HepG2 (cell line): ENCODE measurements around the gene TAF12. TPM values are rescaled to one million over a fixed set of nuclear protein-coding genes. Genes with fewer than 3 reads are reported as not detected.

Experiments used
- GATAD2A ChIP-seq: IDR thresholded peaks from 2 replicates; pipeline ENCODE4 v1.6.1; 2016
- HMGXB4 ChIP-seq, 2 experiments: sonication (generic) in 1 of 2; formaldehyde crosslinking in 1 of 2; IDR thresholded peaks; 2 replicates each; pipeline versions ENCODE4 v1.4.0 to v1.6.1; 2018 to 2020; ENCODE audit warnings: missing genetic modification reagents in 2 of 2, borderline replicate concordance in 1 of 2, low read depth in 1 of 2, mild to moderate bottlenecking in 1 of 2, missing biosample characterization in 1 of 2
- KAT2B ChIP-seq: fragments of 150-350 bp; IDR thresholded peaks from 2 replicates; pipeline ENCODE4 v1.6.1; 2014; ENCODE audit warnings: low read depth, low read length, borderline replicate concordance
- SOX6 ChIP-seq, 2 experiments: fragments of 450-650 bp in 1 of 2; sonication (generic) in 1 of 2; formaldehyde crosslinking in 1 of 2; IDR thresholded peaks; 2 replicates each; pipeline versions ENCODE4 v1.4.0 to v1.6.1; 2017 to 2020; ENCODE audit warnings: antibody characterized with exemption in 1 of 2, mild to moderate bottlenecking in 1 of 2, missing genetic modification reagents in 1 of 2
- ZNF329 ChIP-seq: sonication (generic); formaldehyde crosslinking; IDR thresholded peaks from 2 replicates; pipeline ENCODE4 v1.9.0; 2021; ENCODE audit warnings: low read depth, mild to moderate bottlenecking, missing genetic modification reagents
- ZNF629 ChIP-seq: sonication (generic); formaldehyde crosslinking; conservative IDR thresholded peaks from 2 replicates; pipeline ENCODE4 v1.5.0; 2020; ENCODE audit warnings: missing genetic modification reagents
- ZNF75D ChIP-seq: sonication (generic); formaldehyde crosslinking; IDR thresholded peaks from 2 replicates; pipeline ENCODE4 v1.8.1; 2023; ENCODE audit warnings: missing genetic modification reagents, mild to moderate bottlenecking, borderline replicate concordance
- ZNF766 ChIP-seq: sonication (generic); formaldehyde crosslinking; IDR thresholded peaks from 2 replicates; pipeline ENCODE4 v1.5.0; 2020; ENCODE audit warnings: missing genetic modification reagents, borderline replicate concordance
- ZNF773 ChIP-seq: sonication (generic); formaldehyde crosslinking; IDR thresholded peaks from 2 replicates; pipeline ENCODE4 v1.4.0; 2020; ENCODE audit warnings: missing genetic modification reagents, borderline replicate concordance
- ZSCAN21 ChIP-seq: sonication (generic); formaldehyde crosslinking; IDR thresholded peaks from 2 replicates; pipeline ENCODE4 v1.8.0; 2022; ENCODE audit warnings: mild to moderate bottlenecking, missing genetic modification reagents, moderate library complexity, borderline replicate concordance
- polyA plus RNA-seq, 8 experiments: library from polyadenylated mRNA; depleted of rRNA in 3 of 8; stranded (reverse) in 7 of 8; unstranded in 1 of 8; fragments of >200 nt; fragmentation: Illumina TruSeq in 4 of 8; extraction: Trizol in 4 of 8; gene quantifications; 2 replicates each; pipeline versions ENCODE4 v1.2.1 to v1.2.3, GENCODE V29; 2011 to 2016; ENCODE audit warnings: low read depth in 4 of 8, missing spikeins in 1 of 8, mixed read lengths in 1 of 8; ENCODE audit not compliant: insufficient read depth in 1 of 8
- total RNA-seq, 5 experiments: library from RNA; depleted of rRNA; stranded (reverse); fragments of >200 nt; fragmentation: Illumina TruSeq; extraction: Trizol; gene quantifications; 2 replicates each; pipeline ENCODE4 v1.2.3, GENCODE V29; 2016; ENCODE audit warnings: low read depth in 1 of 5
- TF ChIP-seq, protein P1 (sequence below), 2 experiments: fragments of 450-650 bp in 1 of 2; sonication (generic) in 1 of 2; formaldehyde crosslinking in 1 of 2; IDR thresholded peaks; 2 replicates each; pipeline versions ENCODE4 v1.6.1 to v1.8.0; 2016 to 2022; ENCODE audit warnings: antibody characterized with exemption in 1 of 2, mild to moderate bottlenecking in 1 of 2, missing genetic modification reagents in 1 of 2

Gene TAF12
- total and polyA plus RNA-seq, 2 of the 13 experiments (the other 11 are each of a cell fraction or from before 2014, with no cell fraction given) = 16.3 to 17.1 TPM

GRCh38 chr1:28648474-28649198 is 5.8 kb upstream of the TAF12 start, which contains the start of gene RNU11 (continued):
- TF ChIP-seq, protein P1, sequence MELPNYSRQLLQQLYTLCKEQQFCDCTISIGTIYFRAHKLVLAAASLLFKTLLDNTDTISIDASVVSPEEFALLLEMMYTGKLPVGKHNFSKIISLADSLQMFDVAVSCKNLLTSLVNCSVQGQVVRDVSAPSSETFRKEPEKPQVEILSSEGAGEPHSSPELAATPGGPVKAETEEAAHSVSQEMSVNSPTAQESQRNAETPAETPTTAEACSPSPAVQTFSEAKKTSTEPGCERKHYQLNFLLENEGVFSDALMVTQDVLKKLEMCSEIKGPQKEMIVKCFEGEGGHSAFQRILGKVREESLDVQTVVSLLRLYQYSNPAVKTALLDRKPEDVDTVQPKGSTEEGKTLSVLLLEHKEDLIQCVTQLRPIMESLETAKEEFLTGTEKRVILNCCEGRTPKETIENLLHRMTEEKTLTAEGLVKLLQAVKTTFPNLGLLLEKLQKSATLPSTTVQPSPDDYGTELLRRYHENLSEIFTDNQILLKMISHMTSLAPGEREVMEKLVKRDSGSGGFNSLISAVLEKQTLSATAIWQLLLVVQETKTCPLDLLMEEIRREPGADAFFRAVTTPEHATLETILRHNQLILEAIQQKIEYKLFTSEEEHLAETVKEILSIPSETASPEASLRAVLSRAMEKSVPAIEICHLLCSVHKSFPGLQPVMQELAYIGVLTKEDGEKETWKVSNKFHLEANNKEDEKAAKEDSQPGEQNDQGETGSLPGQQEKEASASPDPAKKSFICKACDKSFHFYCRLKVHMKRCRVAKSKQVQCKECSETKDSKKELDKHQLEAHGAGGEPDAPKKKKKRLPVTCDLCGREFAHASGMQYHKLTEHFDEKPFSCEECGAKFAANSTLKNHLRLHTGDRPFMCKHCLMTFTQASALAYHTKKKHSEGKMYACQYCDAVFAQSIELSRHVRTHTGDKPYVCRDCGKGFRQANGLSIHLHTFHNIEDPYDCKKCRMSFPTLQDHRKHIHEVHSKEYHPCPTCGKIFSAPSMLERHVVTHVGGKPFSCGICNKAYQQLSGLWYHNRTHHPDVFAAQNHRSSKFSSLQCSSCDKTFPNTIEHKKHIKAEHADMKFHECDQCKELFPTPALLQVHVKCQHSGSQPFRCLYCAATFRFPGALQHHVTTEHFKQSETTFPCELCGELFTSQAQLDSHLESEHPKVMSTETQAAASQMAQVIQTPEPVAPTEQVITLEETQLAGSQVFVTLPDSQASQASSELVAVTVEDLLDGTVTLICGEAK (IDR thresholded peaks at IDR 0.05) = 0 out of 2 replicates have a peak, but pooled peaks have one; percentile 6
- TF ChIP-seq, protein P1 (CRISPR knock-in tag; IDR thresholded peaks at IDR 0.05) = peak; percentile 78; the same call in 1 of the 2 replicates
- TF ChIP-seq SOX6 (IDR thresholded peaks at IDR 0.05) (no peak), SOX6 (CRISPR knock-in tag; IDR thresholded peaks at IDR 0.05) (peak; percentile 84), HMGXB4 (CRISPR knock-in tag; IDR thresholded peaks at IDR 0.05; ENCODE audit: borderline replicate concordance in 1 of 2, low read depth in 1 of 2) (peak; percentile 72 to 76), ZNF329 (CRISPR knock-in tag) (peak; percentile 73; the same call in 1 of the 2 replicates), ZSCAN21 (CRISPR knock-in tag) (peak; percentile 74; the same call in 1 of the 2 replicates), ZNF75D (no peak), ZNF629 (CRISPR knock-in tag) (peak; percentile 60), KAT2B (no peak), GATAD2A (CRISPR knock-in tag) (peak; percentile 67), ZNF766 (CRISPR knock-in tag) (no peak), ZNF773 (CRISPR knock-in tag) (peak; percentile 78; the same call in 1 of the 2 replicates)
